ENCODE data around the gene CDH18.

CDH18 gene

GRCh38 chr5:19928562-19929421 lies 59.2 kb downstream of the CDH18 start:
- DNase-seq (ENCODE audit: low spot score) = no peak

GRCh38 chr5:19927919-19928318 lies 60.1 kb downstream of the CDH18 start:
- no peak for DNase-seq (ENCODE audit: low spot score)

GRCh38 chr5:19927170-19927569 lies 60.8 kb downstream of the CDH18 start:
- DNase-seq (ENCODE audit: low spot score) = no peak

GRCh38 chr5:19923742-19924141 lies 64.3 kb downstream of the CDH18 start:
- DNase-seq (ENCODE audit: low spot score) = no peak

GRCh38 chr5:19920761-19921160 lies 67.2 kb downstream of the CDH18 start:
- no peak for DNase-seq (ENCODE audit: low spot score)

GRCh38 chr5:19918780-19919179 lies 69.2 kb downstream of the CDH18 start:
- DNase-seq (ENCODE audit: low spot score) = no peak

- DNase-seq (ENCODE audit: low spot score) = no peak
Observed at GRCh38 chr5:19917588-19918122, 70.3 kb downstream of the CDH18 start.

- DNase-seq (ENCODE audit: low spot score) = no peak
Observed at GRCh38 chr5:19910136-19910535, 77.9 kb downstream of the CDH18 start.

GRCh38 chr5:19904766-19905165 lies 83.2 kb downstream of the CDH18 start:
- DNase-seq (ENCODE audit: low spot score) = no peak

- DNase-seq (ENCODE audit: low spot score) = no peak
Observed at GRCh38 chr5:19903611-19904010, 84.4 kb downstream of the CDH18 start.

GRCh38 chr5:19902316-19902934 lies 85.6 kb downstream of the CDH18 start:
- DNase-seq (ENCODE audit: low spot score) = no peak

GRCh38 chr5:19900269-19900668 lies 87.7 kb downstream of the CDH18 start:
- DNase-seq (ENCODE audit: low spot score) = no peak

- DNase-seq (ENCODE audit: low spot score) = no peak
Observed at GRCh38 chr5:19891658-19892057, 96.3 kb downstream of the CDH18 start.

- no peak for DNase-seq (ENCODE audit: low spot score)
Observed at GRCh38 chr5:19886123-19886917, 101.7 kb downstream of the CDH18 start.

GRCh38 chr5:19885040-19885824 lies 102.8 kb downstream of the CDH18 start:
- DNase-seq (ENCODE audit: low spot score) = no peak

GRCh38 chr5:19880859-19881436 lies 107.1 kb downstream of the CDH18 start:
- no peak for DNase-seq (ENCODE audit: low spot score)

GRCh38 chr5:19880458-19880857 lies 107.5 kb downstream of the CDH18 start:
- DNase-seq (ENCODE audit: low spot score) = no peak

GRCh38 chr5:19874811-19875210 lies 113.2 kb downstream of the CDH18 start:
- no peak for DNase-seq (ENCODE audit: low spot score)

GRCh38 chr5:19866090-19866450 lies 121.9 kb downstream of the CDH18 start:
- DNase-seq (ENCODE audit: low spot score) = no peak

GRCh38 chr5:19865336-19866089 lies 122.5 kb downstream of the CDH18 start:
- DNase-seq (ENCODE audit: low spot score) = no peak

- DNase-seq (ENCODE audit: low spot score) = no peak
Observed at GRCh38 chr5:19862711-19863110, 125.3 kb downstream of the CDH18 start.
